Lower leg skin (tissue), 4 donors: ENCODE data around the gene TRIM15. TPM values are rescaled to one million over a fixed set of nuclear protein-coding genes. Genes with fewer than 3 reads are reported as not detected.

Experiments
- DNase-seq, 2 donors: peaks; one replicate each; pipeline ENCODE4 v3.0.0-alpha.2; 2019; ENCODE audit warnings: low spot score in 2 of 2
- H3K4me3 ChIP-seq: fragments of 200-600 bp; sonication (generic); 2 replicates; pipeline ENCODE4 v1.5.1; 2017; ENCODE audit warnings: mild to moderate bottlenecking, low read depth; ENCODE audit not compliant: poor library complexity, severe bottlenecking
- POLR2A ChIP-seq, 2 donors: fragments of 450-650 bp; IDR thresholded peaks; one replicate each; pipeline ENCODE4 v1.6.1; 2016 to 2017; ENCODE audit warnings: antibody characterized with exemption in 2 of 2, mild to moderate bottlenecking in 1 of 2, moderate library complexity in 1 of 2
- WGBS, 2 donors: methylation state at CpG; one replicate each; pipeline ENCODE4 v1.1.5; 2018; 5-methylcytosine and 5-hydroxymethylcytosine counted together
- intact Hi-C: fragments of 100-400 bp; cut with DNase I; formaldehyde crosslinking; loops from one replicate; pipeline ENCODE4 v1.15.0; 2023; ENCODE audit warnings: low total_unique reads
- total RNA-seq, 4 donors: library from RNA; depleted of rRNA; stranded (reverse); fragments of >200 nt; gene quantifications; one replicate each; pipeline ENCODE4 v1.1.0, GENCODE V29; 2016
- TF ChIP-seq, protein P1 (sequence below), 3 donors: fragments of 450-650 bp; IDR thresholded peaks; one replicate each; pipeline ENCODE4 v1.5.1; 2016; ENCODE audit warnings: antibody characterized with exemption in 3 of 3, mild to moderate bottlenecking in 3 of 3, moderate library complexity in 2 of 3

TRIM15 gene
- total RNA-seq, 4 donors from 2014 or later, result 0.98 to 4.3 (median 1.1) TPM

DNA sequence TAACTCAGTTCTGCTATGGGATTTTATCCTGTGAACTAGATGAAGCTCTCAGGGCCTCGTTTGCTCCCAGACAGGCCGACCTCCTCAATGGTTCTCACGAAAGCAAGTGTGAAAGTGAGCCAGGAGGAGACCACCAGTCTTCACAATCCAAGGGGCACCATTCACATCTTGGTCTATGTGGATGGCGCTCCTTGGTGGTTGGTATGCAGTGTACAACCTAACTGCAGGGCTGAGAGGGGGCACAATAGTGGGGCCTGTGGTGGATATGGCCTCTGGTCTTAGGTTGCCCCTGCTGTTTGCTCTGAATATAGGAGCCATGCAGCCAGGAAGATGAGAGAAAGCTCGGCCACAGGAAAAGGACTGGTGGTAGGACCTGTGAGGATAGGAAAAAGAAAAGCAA, 25.2 kb downstream of the TRIM15 start:
- 94 to 97% methylated on average over 5 of the region's 5 CpGs for WGBS, 2 donors
- no peak for DNase-seq

GRCh38 chr6:30192076-30192475, 28.7 kb downstream of the TRIM15 start:
- TF ChIP-seq POLR2A (IDR thresholded peaks at IDR 0.05), result no peak
- TF ChIP-seq, protein P1, sequence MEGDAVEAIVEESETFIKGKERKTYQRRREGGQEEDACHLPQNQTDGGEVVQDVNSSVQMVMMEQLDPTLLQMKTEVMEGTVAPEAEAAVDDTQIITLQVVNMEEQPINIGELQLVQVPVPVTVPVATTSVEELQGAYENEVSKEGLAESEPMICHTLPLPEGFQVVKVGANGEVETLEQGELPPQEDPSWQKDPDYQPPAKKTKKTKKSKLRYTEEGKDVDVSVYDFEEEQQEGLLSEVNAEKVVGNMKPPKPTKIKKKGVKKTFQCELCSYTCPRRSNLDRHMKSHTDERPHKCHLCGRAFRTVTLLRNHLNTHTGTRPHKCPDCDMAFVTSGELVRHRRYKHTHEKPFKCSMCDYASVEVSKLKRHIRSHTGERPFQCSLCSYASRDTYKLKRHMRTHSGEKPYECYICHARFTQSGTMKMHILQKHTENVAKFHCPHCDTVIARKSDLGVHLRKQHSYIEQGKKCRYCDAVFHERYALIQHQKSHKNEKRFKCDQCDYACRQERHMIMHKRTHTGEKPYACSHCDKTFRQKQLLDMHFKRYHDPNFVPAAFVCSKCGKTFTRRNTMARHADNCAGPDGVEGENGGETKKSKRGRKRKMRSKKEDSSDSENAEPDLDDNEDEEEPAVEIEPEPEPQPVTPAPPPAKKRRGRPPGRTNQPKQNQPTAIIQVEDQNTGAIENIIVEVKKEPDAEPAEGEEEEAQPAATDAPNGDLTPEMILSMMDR (IDR thresholded peaks at IDR 0.05), result no peak
- DNase-seq, result no peak
- H3K4me3 ChIP-seq, result no peak overlapping the region
- intact Hi-C loops, result no loop called here
- 87 to 95% methylated on average over 7 of the region's 7 CpGs for WGBS, 2 donors

More for the DNA sequence above, 25.2 kb downstream of the TRIM15 start:
- intact Hi-C loops, result no loop called here
- no peak overlapping the region for H3K4me3 ChIP-seq
- TF ChIP-seq, protein P1 (IDR thresholded peaks at IDR 0.05), result no peak
- TF ChIP-seq POLR2A (IDR thresholded peaks at IDR 0.05), result no peak

DNA sequence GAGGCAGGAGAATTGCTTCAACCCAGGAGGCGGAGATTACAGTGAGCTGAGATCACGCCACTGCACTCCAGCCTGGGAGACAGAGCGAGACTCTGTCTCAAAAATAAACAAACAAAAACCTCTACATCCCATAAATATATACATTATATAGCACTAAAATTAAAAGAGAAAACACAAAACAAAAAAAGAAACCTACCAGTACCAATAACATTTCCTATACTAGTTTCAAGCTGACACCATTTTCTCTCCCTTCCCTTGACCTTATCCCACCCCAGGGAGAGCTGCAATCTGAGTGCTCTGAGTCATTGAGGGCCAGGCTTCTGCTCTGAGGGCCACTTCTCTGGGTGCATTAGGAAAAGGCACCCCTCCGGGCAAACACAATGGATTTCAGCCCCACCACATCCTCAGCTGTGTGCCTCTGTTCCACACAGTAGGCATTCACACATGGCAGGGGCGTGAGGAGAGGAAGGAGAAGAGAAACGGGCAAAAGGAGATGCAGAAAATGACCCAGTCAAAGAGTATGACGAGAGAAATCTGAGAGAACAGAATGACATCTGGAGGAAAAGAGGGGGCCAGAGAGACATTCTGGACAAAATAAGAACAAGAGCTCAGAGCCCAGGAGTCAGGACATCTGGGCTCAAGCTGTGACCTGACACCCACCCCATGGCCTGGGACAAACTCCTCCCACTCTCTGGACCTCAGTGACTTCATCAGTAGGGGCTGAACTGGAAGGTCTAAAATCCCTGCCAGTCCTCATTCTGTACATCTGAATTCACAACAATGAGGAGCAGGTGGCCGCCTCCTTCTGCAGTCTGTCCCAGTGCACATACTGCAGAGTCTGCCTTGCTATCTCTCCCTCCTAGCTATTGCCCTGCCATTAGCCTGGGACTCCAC, 31.7 kb downstream of the TRIM15 start:
- H3K4me3 ChIP-seq, result no peak overlapping the region
- no peak for TF ChIP-seq POLR2A (IDR thresholded peaks at IDR 0.05)
- TF ChIP-seq, protein P1 (IDR thresholded peaks at IDR 0.05), result no peak
- 84 to 87% methylated on average over 8 of the region's 8 CpGs for WGBS, 2 donors
- intact Hi-C loops, result no loop called here
- no peak for DNase-seq

GRCh38 chr6:30195951-30196350, 32.6 kb downstream of the TRIM15 start:
- H3K4me3 ChIP-seq, result no peak overlapping the region
- DNase-seq, result no peak
- TF ChIP-seq, protein P1 (IDR thresholded peaks at IDR 0.05), result no peak
- TF ChIP-seq POLR2A (IDR thresholded peaks at IDR 0.05), result no peak
- intact Hi-C loops, result no loop called here
- WGBS, 2 donors, result 90 to 100% methylated on average over 1 of the region's 1 CpG

DNA sequence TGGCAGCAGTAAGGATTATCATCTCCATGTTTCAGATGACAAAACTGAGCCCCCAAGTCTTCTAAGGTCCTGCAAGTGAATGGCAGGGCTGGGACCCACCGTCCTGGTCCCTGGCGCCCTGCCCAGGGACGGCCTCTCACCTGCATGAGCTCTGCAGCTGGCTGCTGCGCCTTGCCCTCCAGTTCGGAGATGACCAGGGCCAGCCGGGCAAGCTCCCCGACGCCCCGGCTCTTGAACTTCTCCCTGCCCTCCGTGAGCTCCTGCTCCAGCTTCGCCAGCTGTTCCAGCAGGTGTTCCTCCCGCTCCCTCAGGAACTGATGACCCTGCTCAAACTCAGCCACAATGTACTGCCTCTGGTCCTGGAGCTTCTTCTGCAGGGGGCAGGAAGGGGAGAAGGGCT, 33.0 kb downstream of the TRIM15 start:
- no peak overlapping the region for H3K4me3 ChIP-seq
- intact Hi-C loops, result no loop called here
- 93 to 96% methylated on average over 11 to 12 of the region's 12 CpGs for WGBS, 2 donors
- no peak for DNase-seq
- TF ChIP-seq POLR2A (IDR thresholded peaks at IDR 0.05), result no peak
- TF ChIP-seq, protein P1 (IDR thresholded peaks at IDR 0.05), result no peak
